HCT116 (cell line): ENCODE data around the gene TCFL5. TPM values are rescaled to one million over a fixed set of nuclear protein-coding genes. Genes with fewer than 3 reads are reported as not detected.

ENCODE experiments used
- ATAC-seq: fragments of 200-7000 bp; cut with Tn5 transposase; 2 replicates; pipeline ENCODE4 v1.9.1; 2020; ENCODE audit warnings: mild to moderate bottlenecking, moderate library complexity
- BruUV-seq: library from RNA; stranded (reverse); fragments of 400-500 nt; replicated peaks from 2 replicates; lab custom pipeline; 2021; lab: Mats Ljungman, UMichigan
- CTCF ChIA-PET: fragments of 300-600 bp; sonication (Branson Sonifier 250); formaldehyde crosslinking; loops from one replicate; lab custom pipeline; 2021; ENCODE audit warnings: antibody characterized with exemption; lab: Charles Lee
- POLR2A ChIA-PET: fragments of 300-600, 350-600 bp; sonication (Branson Sonifier 250); formaldehyde crosslinking; loops from one replicate; lab custom pipeline; 2021; ENCODE audit warnings: antibody characterized with exemption; lab: Charles Lee
- RAD21 ChIA-PET, 2 experiments: fragments of 300-600 bp; sonication (Branson Sonifier 250); formaldehyde crosslinking; loops; one replicate each; lab custom pipeline; 2023; ENCODE audit warnings: low total read pairs in 2 of 2; ENCODE audit not compliant: uncharacterized antibody in 2 of 2, unreplicated experiment in 2 of 2, low non-redundant PET in 1 of 2; lab: Charles Lee
- DNase-seq: peaks from one replicate; pipeline ENCODE4 v3.0.0-alpha.2; 2010; ENCODE audit warnings: low read depth, low spot score
- H2AFZ ChIP-seq: fragments of 200-600 bp; shearing (Covaris generic), sonication (generic); 2 replicates; pipeline ENCODE4 v1.6.1; 2017; ENCODE audit warnings: low read depth, mixed run types, mixed read lengths, antibody characterized with exemption, low read length; ENCODE audit not compliant: poor library complexity, severe bottlenecking
- H3K27ac ChIP-seq: 2 replicates; pipeline ENCODE4 v1.5.1; 2012; ENCODE audit warnings: low read depth, low read length
- H3K27me3 ChIP-seq: fragments of 200-600 bp; sonication (generic); 2 replicates; pipeline ENCODE4 v1.6.1; 2016; ENCODE audit warnings: mixed run types, low read length, mixed read lengths; ENCODE audit not compliant: insufficient read depth
- H3K36me3 ChIP-seq, 2 experiments: fragments of 200-500 bp in 1 of 2; fragments of 200-600 bp in 1 of 2; sonication (Bioruptor generic) in 1 of 2; sonication (generic) in 1 of 2; 2 replicates each; pipeline versions ENCODE4 v1.5.1 to v1.6.1; 2014 to 2016; ENCODE audit warnings: low read length in 2 of 2, inconsistent platforms in 1 of 2, mixed read lengths in 1 of 2, mixed run types in 1 of 2; ENCODE audit not compliant: insufficient read depth in 2 of 2, control insufficient read depth in 1 of 2
- H3K4me1 ChIP-seq, 2 experiments: fragments of 200-600 bp in 1 of 2; sonication (generic) in 1 of 2; 2 replicates each; pipeline versions ENCODE4 v1.5.1 to v1.6.1; 2012 to 2017; ENCODE audit warnings: low read length in 2 of 2, inconsistent platforms in 1 of 2, mild to moderate bottlenecking in 1 of 2, mixed read lengths in 1 of 2, mixed run types in 1 of 2, moderate library complexity in 1 of 2; ENCODE audit not compliant: insufficient read depth in 2 of 2, control insufficient read depth in 1 of 2
- H3K4me2 ChIP-seq: fragments of 200-600 bp; sonication (generic); 2 replicates; pipeline ENCODE4 v1.6.1; 2017; ENCODE audit warnings: mixed run types, low read length, mixed read lengths
- H3K4me3 ChIP-seq, 2 experiments: fragments of 200-600 bp in 1 of 2; sonication (generic) in 1 of 2; replicated peaks in 1 of 2; 2 replicates each; pipeline ENCODE4 v1.5.1; 2011 to 2016; ENCODE audit warnings: low read length in 2 of 2, control low read depth in 1 of 2, low read depth in 1 of 2, mild to moderate bottlenecking in 1 of 2, mixed read lengths in 1 of 2, mixed run types in 1 of 2
- H3K79me2 ChIP-seq: fragments of 200-600 bp; sonication (generic); 2 replicates; pipeline ENCODE4 v1.6.1; 2017; ENCODE audit warnings: mild to moderate bottlenecking, mixed run types, low read length, moderate library complexity, mixed read lengths; ENCODE audit not compliant: insufficient read depth
- H3K9ac ChIP-seq: fragments of 200-600 bp; sonication (generic); 2 replicates; pipeline ENCODE4 v1.6.1; 2016; ENCODE audit warnings: low read length, mixed read lengths
- H3K9me2 ChIP-seq: fragments of 200-600 bp; sonication (generic), shearing (Covaris generic); 2 replicates; pipeline ENCODE4 v1.6.1; 2017; ENCODE audit warnings: mixed run types, mild to moderate bottlenecking, moderate library complexity; ENCODE audit not compliant: insufficient read depth
- H3K9me3 ChIP-seq, 2 experiments: fragments of 200-500 bp in 1 of 2; fragments of 200-600 bp in 1 of 2; sonication (Bioruptor generic) in 1 of 2; sonication (generic) in 1 of 2; 2 replicates each; pipeline ENCODE4 v1.6.1; 2014 to 2017; ENCODE audit warnings: low read length in 2 of 2, mixed read lengths in 2 of 2, inconsistent platforms in 1 of 2, low read depth in 1 of 2, mild to moderate bottlenecking in 1 of 2, mixed run types in 1 of 2, moderate library complexity in 1 of 2; ENCODE audit not compliant: control insufficient read depth in 1 of 2, insufficient read depth in 1 of 2
- H4K20me1 ChIP-seq: fragments of 200-600 bp; sonication (generic), shearing (Covaris generic); 2 replicates; pipeline ENCODE4 v1.6.1; 2017; ENCODE audit warnings: mixed run types, mild to moderate bottlenecking, moderate library complexity; ENCODE audit not compliant: insufficient read depth
- CBX3 ChIP-seq: IDR thresholded peaks from 2 replicates; pipeline ENCODE4 v1.6.1; 2012; ENCODE audit warnings: low read depth
- CEBPB ChIP-seq: IDR thresholded peaks from 2 replicates; pipeline ENCODE4 v1.6.1; 2012; ENCODE audit warnings: low read depth
- EGR1 ChIP-seq: IDR thresholded peaks from 2 replicates; pipeline ENCODE4 v1.6.1; 2012; ENCODE audit warnings: low read depth
- EZH2phosphoT487 ChIP-seq: fragments of 200-600 bp; IDR thresholded peaks from 2 replicates; pipeline ENCODE4 v1.6.1; 2018; ENCODE audit warnings: antibody characterized with exemption, borderline replicate concordance
- FOSL1 ChIP-seq: IDR thresholded peaks from 2 replicates; pipeline ENCODE4 v1.6.1; 2012; ENCODE audit warnings: low read depth
- JUND ChIP-seq: IDR thresholded peaks from 2 replicates; pipeline ENCODE4 v1.6.1; 2012
- POLR2AphosphoS5 ChIP-seq: IDR thresholded peaks from 2 replicates; pipeline ENCODE4 v1.6.1; 2011; ENCODE audit warnings: mild to moderate bottlenecking, low read depth, low read length, moderate library complexity
- SIN3A ChIP-seq: IDR thresholded peaks from 2 replicates; pipeline ENCODE4 v1.6.1; 2012; ENCODE audit warnings: low read depth
- SP1 ChIP-seq: IDR thresholded peaks from 2 replicates; pipeline ENCODE4 v1.6.1; 2012; ENCODE audit warnings: low read depth
- SRF ChIP-seq: IDR thresholded peaks from 2 replicates; pipeline ENCODE4 v1.6.1; 2012; ENCODE audit warnings: low read depth
- ZFX ChIP-seq: fragments of 450-650 bp; IDR thresholded peaks from 2 replicates; pipeline ENCODE4 v1.6.1; 2017
- ZNF274 ChIP-seq: fragments of 200-500 bp; sonication (Bioruptor generic); IDR thresholded peaks from 2 replicates; pipeline ENCODE4 v1.6.1; 2014; ENCODE audit warnings: mild to moderate bottlenecking, low read depth, low read length, inconsistent platforms
- intact Hi-C: fragments of 100-400 bp; cut with micrococcal nuclease; formaldehyde crosslinking; loops from 2 replicates; pipeline ENCODE4 v1.10.0; 2022
- total RNA-seq: library from RNA; stranded (reverse); gene quantifications from one replicate; pipeline ENCODE4 v1.2.1, GENCODE V29; 2021; ENCODE audit not compliant: unreplicated experiment
- TF ChIP-seq, protein P1 (sequence below): IDR thresholded peaks from 2 replicates; pipeline ENCODE4 v1.6.1; 2012

The TCFL5 gene
- total RNA-seq, 1 experiment from 2014 or later = 20.4 TPM

DNA sequence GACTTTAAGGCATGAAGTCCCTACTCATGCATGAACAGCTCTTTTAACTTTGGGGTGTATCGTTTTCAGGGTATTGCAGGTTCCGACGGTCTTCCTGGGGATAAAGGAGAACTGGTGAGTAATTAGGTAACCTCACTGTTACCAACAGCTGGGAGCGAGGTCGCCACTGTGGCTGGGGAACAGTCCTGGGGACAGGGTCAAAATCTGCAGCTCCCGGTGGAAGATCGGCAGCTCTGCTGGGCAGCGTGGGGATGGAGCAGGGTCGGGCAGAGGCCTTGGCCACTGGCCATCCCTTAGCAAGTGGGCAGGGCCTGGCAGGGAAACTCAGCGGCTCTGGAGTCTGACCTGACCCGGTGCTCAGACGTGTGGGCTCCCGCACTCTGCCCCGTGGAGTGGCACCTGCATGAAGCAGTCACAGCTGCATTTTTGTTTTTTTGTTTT, 28.7 kb downstream of the TCFL5 start:
- Histone ChIP-seq H3K4me3 (peak overlapping the region; percentile 38 to 49), H2AFZ (no peak overlapping the region), H3K36me3 (no peaks in the 10 kb centered on the region), H3K9me2 (no peaks in the 10 kb centered on the region), H3K4me1 (peaks cover 15 to 21% of the 10 kb centered on the region in 2 experiments), H4K20me1 (no peaks in the 10 kb centered on the region), H3K27ac (peak overlapping the region; percentile 67), H3K79me2 (no peaks in the 10 kb centered on the region), H3K9ac (peak overlapping the region; percentile 31; the same call in 1 of the 2 replicates), H3K9me3 (no peaks in the 10 kb centered on the region), H3K27me3 (no peaks in the 10 kb centered on the region), H3K4me2 (peak overlapping the region; percentile 72)
- ATAC-seq (peak; percentile 35), DNase-seq (no peak)
- ChIA-PET CTCF (interaction anchor here (1.7 kb wide), 1 partner anchor 10 kb away, joined by 6 read pairs; no protein-coding TSS in a partner anchor), POLR2A (no interaction called here), RAD21 (interaction anchor here in 1 of 2 experiments (1.2 kb wide), 1 partner anchor 10 kb away, joined by 3 read pairs; no protein-coding TSS in a partner anchor)
- intact Hi-C loops = no loop called here
- TF ChIP-seq ZFX (no peak), CEBPB (no peak), SRF (no peak), SP1 (no peak), ZNF274 (no peak), SIN3A (no peak), EZH2phosphoT487 (no peak)
- TF ChIP-seq, protein P1, sequence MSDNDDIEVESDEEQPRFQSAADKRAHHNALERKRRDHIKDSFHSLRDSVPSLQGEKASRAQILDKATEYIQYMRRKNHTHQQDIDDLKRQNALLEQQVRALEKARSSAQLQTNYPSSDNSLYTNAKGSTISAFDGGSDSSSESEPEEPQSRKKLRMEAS = no peak
- BruUV-seq = no TSS peak

DNA sequence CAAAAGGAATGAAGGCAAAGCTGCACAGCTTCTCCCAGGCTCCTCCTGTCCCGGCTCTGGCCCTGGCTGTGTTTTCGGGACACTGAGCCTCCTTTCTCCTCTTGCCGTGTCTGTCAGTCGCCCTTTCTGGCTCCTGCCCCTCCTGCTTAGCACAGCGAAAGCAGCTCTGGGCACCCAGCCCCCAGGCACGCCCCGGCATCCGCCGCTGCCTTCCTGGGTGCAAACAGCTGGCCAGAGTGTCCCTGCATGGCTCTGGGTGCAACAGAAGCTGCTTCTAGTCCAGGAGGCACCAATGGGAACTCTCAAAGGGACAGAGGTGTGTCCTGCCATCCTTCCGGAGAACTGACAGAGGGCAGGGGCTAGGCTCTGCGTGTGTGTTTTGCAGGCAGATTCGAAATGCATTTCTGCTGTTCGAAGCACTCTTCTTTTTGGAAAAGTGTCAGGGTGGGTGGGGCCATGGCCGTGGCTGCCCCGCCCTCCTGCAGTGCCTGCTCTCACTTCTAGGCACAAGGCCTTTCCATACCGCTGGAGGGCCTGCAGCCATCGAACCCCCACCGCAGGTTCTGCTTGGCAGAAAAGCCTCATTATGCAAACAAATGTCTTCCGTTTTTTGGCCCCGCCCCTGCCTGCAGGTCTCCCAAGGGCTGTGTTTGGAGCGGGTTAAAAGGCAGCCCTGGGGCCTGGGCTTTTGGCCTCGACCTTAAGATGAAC, 29.3 kb downstream of the TCFL5 start:
- TF ChIP-seq FOSL1 (no peak), JUND (no peak), POLR2AphosphoS5 (peak; percentile 44; the same call in 1 of the 2 replicates), CBX3 (no peak), ZNF274 (no peak), EGR1 (no peak)
- peak overlapping the region; percentile 31; the same call in 1 of the 2 replicates for H3K9ac ChIP-seq
- ATAC-seq (peak; percentile 92), DNase-seq (peak; percentile 51)
- no peaks in the 10 kb centered on the region for H3K79me2 ChIP-seq
- no peak overlapping the region for H2AFZ ChIP-seq
- H3K4me1 ChIP-seq = peaks cover 15 to 21% of the 10 kb centered on the region in 2 experiments
- no peaks in the 10 kb centered on the region for H3K9me2 ChIP-seq
- H3K9me3 ChIP-seq = no peaks in the 10 kb centered on the region
- H3K4me3 ChIP-seq = peak overlapping the region; percentile 38 to 49
- RAD21 ChIA-PET = interaction anchor here in 1 of 2 experiments (1.2 kb wide), 1 partner anchor 10 kb away, joined by 3 read pairs; no protein-coding TSS in a partner anchor
- H3K4me2 ChIP-seq = peak overlapping the region; percentile 72
- intact Hi-C loops = no loop called here
- no peaks in the 10 kb centered on the region for H4K20me1 ChIP-seq
- H3K27ac ChIP-seq = peak overlapping the region; percentile 67
- no peaks in the 10 kb centered on the region for H3K36me3 ChIP-seq
- no TSS peak for BruUV-seq
- CTCF ChIA-PET = interaction anchor here (1.7 kb wide), 1 partner anchor 10 kb away, joined by 6 read pairs; no protein-coding TSS in a partner anchor
- POLR2A ChIA-PET = no interaction called here
- no peaks in the 10 kb centered on the region for H3K27me3 ChIP-seq
